GM19395 (cell line): ENCODE measurements around the gene MUCL3.
"Not testable (repeated sequence)": the region's sequence is repeated elsewhere in the genome, so short reads cannot be mapped to it uniquely, and the experiment has no call there.

Source experiments
- ATAC-seq: cut with Tn5 transposase; IDR thresholded peaks from one replicate; pipeline ENCODE4 v1.9.1; 2021; ENCODE audit warnings: mild to moderate bottlenecking, moderate library complexity; ENCODE audit not compliant: unreplicated experiment

The MUCL3 gene

DNA sequence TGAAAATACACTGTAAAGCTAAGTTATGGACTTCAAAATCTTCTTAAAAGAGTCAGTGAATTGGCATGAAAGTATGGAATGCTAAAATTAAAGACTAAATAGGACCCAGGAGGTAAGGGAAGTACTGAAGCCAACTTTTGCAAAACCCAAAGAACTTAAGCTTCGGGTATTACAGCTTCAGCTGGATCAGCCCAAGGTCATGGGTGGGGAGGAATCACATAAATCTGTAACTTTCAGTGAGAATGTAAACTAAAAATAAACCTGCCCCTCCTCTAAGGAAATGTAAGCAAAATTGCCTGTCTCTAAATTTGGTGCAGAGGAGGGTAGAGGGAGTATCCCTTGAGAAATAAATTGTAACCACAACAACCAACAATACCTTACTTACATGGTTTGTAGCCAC lies 38.4 kb downstream of the MUCL3 start:
- ATAC-seq, result no peak

DNA sequence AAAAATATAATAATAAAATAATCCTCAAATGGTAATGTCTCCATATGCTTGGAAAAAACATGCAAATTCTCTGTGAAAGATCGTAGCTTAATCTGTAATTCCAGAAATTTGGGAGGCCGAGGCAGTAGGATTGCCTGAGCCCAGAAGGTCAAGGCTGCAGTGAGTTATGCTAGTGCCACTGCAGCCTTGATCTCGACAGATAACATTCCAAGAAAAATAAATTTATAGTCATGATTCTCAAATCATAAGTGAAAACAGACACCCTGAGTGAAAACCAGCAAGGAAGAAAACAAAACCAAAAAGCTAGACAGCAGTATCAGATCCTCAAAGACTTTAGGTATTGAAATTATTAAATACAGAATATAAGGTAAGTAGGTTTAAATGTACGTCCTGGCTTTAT lies 38.9 kb downstream of the MUCL3 start:
- ATAC-seq, result no peak

DNA sequence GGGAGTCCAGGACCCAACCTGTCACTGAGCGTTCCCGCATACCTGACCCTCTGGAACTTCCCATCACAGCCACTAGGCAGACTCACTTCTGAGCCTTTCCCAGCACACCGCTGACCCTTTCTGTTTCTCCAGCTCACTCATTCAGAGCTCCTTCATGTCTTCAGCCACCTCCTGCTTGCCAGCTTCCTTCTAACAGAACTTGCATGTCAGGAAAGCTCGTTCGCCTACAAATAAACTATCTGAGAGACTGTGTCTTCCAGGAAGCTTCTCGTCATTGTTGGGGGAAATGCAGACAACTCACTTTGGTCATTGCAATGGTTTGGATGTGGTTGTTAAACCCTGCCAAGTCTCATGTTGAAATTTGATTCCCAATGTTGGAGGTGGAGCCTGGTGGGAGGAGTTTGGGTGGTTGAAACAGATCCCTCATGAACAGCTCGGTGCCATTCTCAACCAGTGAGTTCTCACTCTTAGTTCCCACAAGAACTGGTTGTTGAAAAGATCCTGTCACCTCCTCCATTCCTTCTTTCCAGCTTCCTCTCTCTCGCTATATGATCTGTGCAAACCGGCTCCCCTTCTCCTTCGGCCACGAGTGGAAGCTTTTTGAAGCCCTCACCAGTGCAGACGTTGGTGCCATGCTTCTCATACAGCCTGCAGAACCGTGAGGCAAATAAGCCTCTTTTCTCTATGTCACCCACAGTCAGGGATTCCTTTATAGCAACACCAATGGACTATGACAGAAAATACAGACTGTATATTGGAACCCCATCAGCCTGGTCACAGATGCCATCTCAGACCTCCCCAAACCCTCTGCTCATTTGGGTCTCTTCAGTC lies 41.4 kb downstream of the MUCL3 start:
- ATAC-seq, result no peak

DNA sequence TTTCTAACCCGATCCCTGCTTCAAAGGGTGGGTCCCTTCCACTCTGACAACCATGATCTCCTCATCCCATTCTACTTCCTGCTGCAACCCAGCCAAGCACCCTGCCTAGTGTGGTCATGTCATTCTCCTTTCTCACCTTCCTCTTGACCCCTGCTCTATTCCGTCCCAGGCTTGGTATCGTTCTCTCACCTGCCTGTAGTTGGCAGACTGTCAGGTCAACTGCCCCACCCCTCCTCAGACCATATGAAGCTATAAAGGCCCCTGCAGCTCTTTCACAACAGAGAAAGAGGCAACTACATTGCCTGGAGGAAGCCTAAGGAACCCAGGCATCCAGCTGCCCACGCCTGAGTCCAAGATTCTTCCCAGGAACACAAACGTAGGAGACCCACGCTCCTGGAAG lies 42.7 kb downstream of the MUCL3 start, which contains the start of gene MUC21:
TSS of gene MUC21 (plus strand) at position 280 of the 400 bp plus-strand sequence. CDS start 241 bp downstream, outside the sequence.
- ATAC-seq, result no peak

DNA sequence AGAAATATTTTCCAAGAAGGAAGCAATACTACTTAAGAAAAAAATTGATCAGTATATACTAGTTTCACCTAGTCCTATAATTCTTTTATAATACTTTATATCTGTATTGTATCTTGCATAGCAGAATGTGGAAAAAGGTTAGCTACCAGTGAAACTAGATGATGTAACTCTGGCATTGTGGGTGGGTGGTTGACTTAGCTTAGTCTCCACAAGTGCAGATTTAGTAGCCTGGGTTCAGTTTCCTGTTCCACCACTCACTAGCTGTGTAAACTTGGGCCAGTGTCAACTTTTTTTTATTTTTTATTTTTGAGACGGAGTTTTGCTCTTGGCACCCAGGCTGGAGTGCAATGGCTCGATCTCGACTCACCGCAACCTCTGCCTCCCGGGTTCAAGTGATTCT lies 44.7 kb downstream of the MUCL3 start:
- no peak for ATAC-seq

DNA sequence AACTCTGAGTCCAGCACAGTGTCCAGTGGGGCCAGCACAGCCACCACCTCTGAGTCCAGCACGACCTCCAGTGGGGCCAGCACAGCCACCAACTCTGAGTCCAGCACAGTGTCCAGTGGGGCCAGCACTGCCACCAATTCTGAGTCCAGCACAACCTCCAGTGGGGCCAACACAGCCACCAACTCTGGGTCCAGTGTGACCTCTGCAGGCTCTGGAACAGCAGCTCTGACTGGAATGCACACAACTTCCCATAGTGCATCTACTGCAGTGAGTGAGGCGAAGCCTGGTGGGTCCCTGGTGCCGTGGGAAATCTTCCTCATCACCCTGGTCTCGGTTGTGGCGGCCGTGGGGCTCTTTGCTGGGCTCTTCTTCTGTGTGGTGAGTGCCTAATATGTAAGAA lies 46.5 kb downstream of the MUCL3 start:
- ATAC-seq, result no peak

DNA sequence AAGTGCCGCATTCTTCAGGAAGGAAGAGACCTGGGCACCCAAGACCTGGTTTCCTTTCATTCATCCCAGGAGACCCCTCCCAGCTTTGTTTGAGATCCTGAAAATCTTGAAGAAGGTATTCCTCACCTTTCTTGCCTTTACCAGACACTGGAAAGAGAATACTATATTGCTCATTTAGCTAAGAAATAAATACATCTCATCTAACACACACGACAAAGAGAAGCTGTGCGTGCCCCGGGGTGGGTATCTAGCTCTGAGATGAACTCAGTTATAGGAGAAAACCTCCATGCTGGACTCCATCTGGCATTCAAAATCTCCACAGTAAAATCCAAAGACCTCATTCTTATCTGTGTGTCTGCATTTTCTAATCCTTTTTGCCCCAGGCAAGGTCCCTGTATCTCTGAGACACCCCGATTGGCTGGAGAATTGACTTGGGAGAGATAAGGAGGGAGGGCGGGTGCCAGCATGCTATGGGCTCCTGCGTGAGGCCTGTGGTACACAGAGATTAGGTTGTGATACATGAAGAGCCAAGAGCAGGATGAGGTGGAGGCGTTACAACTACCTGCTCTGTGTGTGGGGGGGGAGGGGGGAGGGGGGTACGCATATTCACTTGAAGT lies 47.5 kb downstream of the MUCL3 start:
- ATAC-seq, result no peak

DNA sequence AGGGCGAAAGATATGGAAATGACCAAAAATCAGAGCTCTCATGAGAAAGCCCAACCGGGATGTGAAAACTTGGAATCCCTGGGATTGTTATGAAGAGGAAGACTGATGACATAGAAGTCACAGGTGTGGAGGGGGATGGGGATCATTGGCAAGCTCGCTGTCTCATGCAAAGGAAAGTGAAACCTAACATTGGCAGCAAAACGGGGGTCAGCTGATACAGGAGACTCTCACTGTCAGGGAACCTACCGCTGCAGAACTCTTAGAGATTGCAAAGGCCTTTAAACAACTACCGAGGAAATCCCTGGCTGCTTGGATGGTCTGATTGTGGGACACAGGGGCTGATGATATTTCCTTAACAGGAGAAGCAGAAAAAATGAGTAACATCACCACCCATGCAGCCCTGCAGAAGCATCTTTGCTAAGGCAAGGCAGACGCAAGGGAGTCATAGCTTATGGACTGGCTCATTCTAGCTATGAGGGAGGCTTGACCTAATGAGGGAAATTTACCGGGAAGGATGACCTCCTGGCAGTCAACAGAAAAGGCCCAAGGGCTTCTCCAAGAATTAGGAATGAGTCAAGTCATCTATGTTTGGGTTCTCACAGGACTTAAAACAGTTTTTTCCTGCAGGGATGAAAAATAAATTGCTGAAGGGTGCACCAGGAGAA lies 49.8 kb downstream of the MUCL3 start:
- ATAC-seq, result no peak

DNA sequence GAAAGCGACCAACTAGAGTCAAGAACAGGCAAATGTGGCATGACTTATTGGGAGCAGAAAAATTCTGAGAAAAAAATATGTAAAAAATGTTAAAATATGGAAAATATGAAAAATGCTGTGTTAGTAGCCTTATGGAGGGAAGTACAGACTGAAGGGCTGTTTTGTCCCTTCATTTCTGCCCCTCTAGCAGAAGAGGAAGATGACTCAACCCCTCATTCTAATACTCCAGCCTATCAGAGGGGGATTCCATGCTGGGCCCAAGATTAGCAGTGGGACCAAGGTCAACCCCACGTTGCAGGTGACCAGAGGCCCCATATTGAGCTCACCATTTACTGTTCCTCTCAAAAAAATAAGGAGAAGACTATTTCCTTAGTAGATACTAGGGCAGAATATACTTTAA lies 51.1 kb downstream of the MUCL3 start:
- no peak for ATAC-seq

DNA sequence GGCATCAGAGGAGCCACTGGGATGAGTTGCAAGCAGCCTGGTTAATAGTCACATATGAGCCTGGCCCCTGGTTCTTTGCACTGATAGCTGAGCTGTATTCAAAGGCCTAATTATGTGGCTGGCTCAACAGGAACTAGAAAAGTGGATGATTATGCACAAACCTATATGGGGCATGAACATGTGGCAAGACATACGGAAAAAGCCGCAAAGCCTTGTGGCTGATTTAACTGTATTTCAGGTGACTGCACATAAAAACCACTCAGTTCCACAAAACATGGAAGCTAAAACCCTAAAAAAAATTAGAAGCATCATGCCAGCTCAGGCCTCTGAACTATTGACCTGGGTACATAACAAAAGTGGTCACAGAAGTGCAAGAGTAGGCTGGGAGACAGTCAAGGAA lies 56.5 kb downstream of the MUCL3 start:
- ATAC-seq, result no peak

DNA sequence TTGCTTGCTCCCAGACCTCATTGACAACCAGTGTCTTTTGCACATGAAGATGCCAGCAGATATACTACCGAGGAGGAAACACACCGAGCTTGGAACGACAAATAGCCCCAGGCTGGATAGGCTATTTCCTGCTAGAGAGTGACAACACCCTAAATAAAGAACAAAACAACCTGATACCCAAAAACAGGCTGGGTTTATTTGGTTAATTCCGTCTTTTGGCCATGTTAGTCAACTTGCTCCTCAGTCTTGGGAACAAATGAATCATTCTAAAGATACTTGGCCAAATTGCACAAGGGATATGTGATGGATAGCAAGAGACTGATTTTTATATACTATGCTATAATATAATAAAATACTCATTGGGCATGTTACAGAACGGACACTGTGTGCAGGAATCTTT lies 58.0 kb downstream of the MUCL3 start:
- ATAC-seq, result no peak

DNA sequence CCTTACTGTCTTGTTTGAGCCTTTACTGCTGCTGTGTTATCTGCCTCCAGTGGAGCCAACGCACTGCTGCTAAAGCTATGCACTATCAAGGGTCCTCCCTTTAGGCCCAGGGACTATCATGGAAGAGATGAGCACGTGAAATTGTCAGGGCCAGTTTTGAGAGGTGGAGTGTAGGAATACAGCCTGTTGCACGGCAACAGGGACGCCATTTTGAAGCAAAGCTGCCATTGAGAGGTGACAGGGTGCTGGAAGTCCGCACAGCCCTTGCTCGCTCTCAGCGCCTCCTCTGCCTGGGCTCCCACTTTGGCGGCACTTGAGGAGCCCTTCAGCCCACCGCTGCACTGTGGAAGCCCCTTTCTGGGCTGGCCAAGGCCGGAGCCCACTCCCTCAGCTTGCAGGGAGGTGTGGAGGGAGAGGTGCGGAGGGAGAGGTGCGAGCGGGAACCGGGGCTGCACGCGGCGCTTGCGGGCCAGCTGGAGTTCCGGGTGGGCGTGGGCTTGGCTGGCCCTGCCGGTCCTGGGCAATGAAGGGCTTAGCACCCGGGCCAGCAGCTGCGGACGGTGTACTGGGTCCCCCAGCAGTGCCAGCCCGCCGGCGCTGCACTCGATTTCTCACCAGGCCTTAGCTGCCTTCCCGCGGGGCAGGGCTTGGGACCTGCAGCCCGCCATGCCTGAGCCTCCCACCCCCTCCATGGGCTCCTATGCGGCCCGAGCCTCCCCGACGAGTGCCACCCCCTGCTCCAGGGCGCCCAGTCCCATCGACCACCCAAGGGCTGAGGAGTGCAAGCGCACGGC lies 59.5 kb downstream of the MUCL3 start:
- ATAC-seq, result not testable (repeated sequence)

DNA sequence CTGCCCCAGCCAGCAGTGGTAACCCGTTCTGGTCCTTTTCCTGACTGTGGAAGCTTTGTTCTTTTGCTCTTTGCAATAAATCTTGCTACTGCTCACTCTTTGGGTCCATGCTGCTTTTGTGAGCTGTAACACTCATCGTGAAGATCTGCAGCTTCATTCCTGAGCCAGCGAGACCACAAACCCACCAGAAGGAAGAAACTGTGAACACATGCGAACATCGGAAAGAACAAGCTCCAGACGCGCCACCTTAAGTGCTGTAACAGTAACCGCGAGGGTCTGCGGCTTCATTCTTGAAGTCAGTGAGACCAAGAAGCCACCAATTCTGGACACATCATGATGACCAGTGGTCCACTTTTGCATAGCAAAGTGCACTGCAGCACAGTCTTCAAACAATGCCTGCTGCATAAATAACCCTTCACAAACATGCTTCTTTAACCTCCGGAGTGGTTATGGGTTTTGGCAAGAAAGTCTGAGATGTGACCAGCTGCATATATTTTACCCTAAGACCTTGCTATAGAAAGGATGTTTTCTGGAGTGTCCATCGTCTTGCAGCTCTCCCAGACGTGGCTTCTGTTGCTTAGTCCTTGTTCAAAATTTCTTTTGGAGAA lies 60.6 kb downstream of the MUCL3 start:
- no peak for ATAC-seq

DNA sequence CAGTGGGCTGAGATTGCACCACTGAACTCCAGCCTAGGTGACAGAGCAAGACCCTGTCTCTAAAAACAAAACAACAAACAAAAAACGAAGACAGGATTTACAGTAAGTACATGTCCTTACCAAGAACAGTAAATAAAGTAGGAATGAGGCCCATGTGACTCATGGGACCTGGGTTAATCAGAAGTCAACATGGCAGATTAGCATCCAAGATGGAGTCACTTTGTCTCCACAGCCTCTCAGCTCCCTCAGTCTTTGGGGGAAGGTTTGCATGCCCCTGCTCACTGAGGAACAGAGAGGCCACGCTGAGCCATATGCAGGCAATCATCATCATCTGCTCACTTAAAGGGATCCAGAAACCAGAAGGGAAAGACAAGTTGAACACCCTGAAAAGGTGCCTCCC lies 61.7 kb downstream of the MUCL3 start:
- ATAC-seq, result no peak
